ENCODE measurements around the gene DDX54.

DNA sequence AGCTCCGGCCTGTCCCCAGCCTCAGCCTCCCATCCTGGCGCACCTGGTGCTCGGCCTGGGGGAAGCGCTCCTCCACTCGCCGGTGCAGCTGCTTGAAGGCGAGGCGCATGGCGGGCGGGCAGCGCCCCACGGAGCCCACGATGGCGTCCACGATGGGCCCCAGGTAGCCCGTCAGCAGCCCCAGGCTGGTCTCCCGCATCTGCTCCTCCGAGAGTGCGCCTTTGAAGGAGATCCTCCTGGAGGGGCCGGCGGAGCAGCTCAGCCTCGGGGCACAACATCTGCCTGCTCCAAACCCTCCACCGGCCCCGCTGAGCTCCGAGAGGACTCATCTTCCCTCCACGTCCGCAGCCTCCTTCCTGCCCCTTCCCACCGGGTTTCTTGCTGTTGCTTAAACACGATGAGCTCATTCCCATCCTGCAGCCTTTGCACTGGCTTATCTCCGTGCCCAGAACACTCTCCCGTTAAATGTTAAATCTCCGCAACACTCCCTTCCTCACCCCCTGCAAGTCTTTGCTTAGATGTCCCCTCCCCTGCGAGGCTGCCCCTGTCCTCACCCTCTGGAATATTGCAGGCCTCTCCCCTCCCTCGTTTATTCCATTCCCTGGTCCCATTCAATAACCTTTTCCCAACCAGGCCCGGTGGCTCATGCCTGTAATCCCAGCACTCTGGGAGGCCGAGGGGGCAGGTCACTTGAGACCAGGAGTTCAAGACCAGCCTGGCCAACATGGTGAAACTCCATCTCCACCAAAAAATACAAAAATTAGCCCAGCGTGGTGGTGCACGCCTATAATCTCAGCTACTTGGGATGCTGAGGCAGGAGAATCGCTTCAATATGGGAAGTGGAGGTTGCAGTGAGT, 73.0 kb downstream of the DDX54 start:
- TF ChIP-seq, protein P1, sequence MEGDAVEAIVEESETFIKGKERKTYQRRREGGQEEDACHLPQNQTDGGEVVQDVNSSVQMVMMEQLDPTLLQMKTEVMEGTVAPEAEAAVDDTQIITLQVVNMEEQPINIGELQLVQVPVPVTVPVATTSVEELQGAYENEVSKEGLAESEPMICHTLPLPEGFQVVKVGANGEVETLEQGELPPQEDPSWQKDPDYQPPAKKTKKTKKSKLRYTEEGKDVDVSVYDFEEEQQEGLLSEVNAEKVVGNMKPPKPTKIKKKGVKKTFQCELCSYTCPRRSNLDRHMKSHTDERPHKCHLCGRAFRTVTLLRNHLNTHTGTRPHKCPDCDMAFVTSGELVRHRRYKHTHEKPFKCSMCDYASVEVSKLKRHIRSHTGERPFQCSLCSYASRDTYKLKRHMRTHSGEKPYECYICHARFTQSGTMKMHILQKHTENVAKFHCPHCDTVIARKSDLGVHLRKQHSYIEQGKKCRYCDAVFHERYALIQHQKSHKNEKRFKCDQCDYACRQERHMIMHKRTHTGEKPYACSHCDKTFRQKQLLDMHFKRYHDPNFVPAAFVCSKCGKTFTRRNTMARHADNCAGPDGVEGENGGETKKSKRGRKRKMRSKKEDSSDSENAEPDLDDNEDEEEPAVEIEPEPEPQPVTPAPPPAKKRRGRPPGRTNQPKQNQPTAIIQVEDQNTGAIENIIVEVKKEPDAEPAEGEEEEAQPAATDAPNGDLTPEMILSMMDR (IDR thresholded peaks at IDR 0.05; ENCODE audit: low read length): no peak
- TF ChIP-seq EZH2 (IDR thresholded peaks at IDR 0.05; ENCODE audit: borderline replicate concordance, low read length): no peak
